Measurements from ENCODE around the gene DOCK3.

GRCh38 chr3:51163051-51163450 lies 488.3 kb downstream of the DOCK3 start:
- TF ChIP-seq SP1 (CRISPR knock-in tag; conservative IDR thresholded peaks at IDR 0.05) (no peak), CTCF (IDR thresholded peaks at IDR 0.05) (no peak), ELF4 (CRISPR knock-in tag; IDR thresholded peaks at IDR 0.05; ENCODE audit: low read depth) (no peak), ATF6 (CRISPR knock-in tag; IDR thresholded peaks at IDR 0.05) (no peak), JUN (CRISPR knock-in tag; IDR thresholded peaks at IDR 0.05) (no peak), ATF1 (CRISPR knock-in tag; IDR thresholded peaks at IDR 0.05) (no peak), CREB1 (CRISPR knock-in tag; IDR thresholded peaks at IDR 0.05) (no peak), STAT6 (CRISPR knock-in tag; conservative IDR thresholded peaks at IDR 0.05; ENCODE audit: low read depth) (no peak), ATF3 (CRISPR knock-in tag; conservative IDR thresholded peaks at IDR 0.05) (no peak), TEAD4 (CRISPR knock-in tag; IDR thresholded peaks at IDR 0.05) (no peak), NFE2L1 (CRISPR knock-in tag; IDR thresholded peaks at IDR 0.05) (no peak), MAX (CRISPR knock-in tag; IDR thresholded peaks at IDR 0.05) (no peak)

All from WTC11 (cell line).